GM12878 (cell line): ENCODE data around the gene CCDC91. TPM values are rescaled to one million over a fixed set of nuclear protein-coding genes. Genes with fewer than 3 reads are reported as not detected.

Experiments
- ATAC-seq: fragments of 200-7000 bp; cut with Tn5 transposase; 3 replicates; pipeline ENCODE4 v1.9.1; 2020; ENCODE audit warnings: mild to moderate bottlenecking, moderate library complexity
- BruUV-seq: library from RNA; stranded (reverse); fragments of 400-500 nt; replicated peaks from 2 replicates; lab custom pipeline; 2021; lab: Mats Ljungman, UMichigan
- CTCF ChIA-PET: fragments of 300-600 bp; sonication (Branson Sonifier 250); formaldehyde crosslinking; extraction: SDS; loops from one replicate; lab custom pipeline; 2021; ENCODE audit warnings: inconsistent platforms; lab: Yijun Ruan, JAX
- POLR2A ChIA-PET: fragments of 350-600 bp; formaldehyde crosslinking; extraction: SDS; loops from one replicate; lab custom pipeline; 2021; ENCODE audit warnings: inconsistent platforms; lab: Charles Lee
- RAD21 ChIA-PET: fragments of 300-600 bp; sonication (Branson Sonifier 250); formaldehyde crosslinking; loops from one replicate; lab custom pipeline; 2023; ENCODE audit warnings: antibody characterized with exemption; ENCODE audit not compliant: unreplicated experiment; lab: Charles Lee
- SMC1A ChIA-PET: fragments of 300-600 bp; sonication (Branson Sonifier 250); formaldehyde crosslinking; loops from one replicate; lab custom pipeline; 2023; ENCODE audit not compliant: unreplicated experiment, uncharacterized antibody; lab: Charles Lee
- DNase-seq: peaks from one replicate; pipeline ENCODE4 v3.0.0-alpha.2; 2011; ENCODE audit warnings: low read depth, low spot score
- FAIRE-seq: peaks from 3 replicates; lab custom pipeline; 2011; peaks lifted over from hg19 to GRCh38; lab: Jason Lieb, UNC
- H2AFZ ChIP-seq: 2 replicates; pipeline ENCODE4 v1.6.0; 2011; ENCODE audit warnings: low read depth, low read length, control low read depth; ENCODE audit not compliant: control insufficient read depth
- H3K27ac ChIP-seq: 2 replicates; pipeline ENCODE4 v1.5.1; 2011; ENCODE audit warnings: control low read depth; ENCODE audit not compliant: control insufficient read depth, insufficient read depth
- H3K27me3 ChIP-seq, 2 experiments: replicated peaks in 1 of 2; 2 replicates each; pipeline versions ENCODE4 v1.6.0 to v1.6.1; 2011; ENCODE audit warnings: low read length in 1 of 2; ENCODE audit not compliant: control insufficient read depth in 2 of 2, insufficient read depth in 2 of 2
- H3K36me3 ChIP-seq, 2 experiments: 2 replicates each; pipeline ENCODE4 v1.5.1; 2011; ENCODE audit warnings: low read length in 1 of 2; ENCODE audit not compliant: control insufficient read depth in 2 of 2, insufficient read depth in 2 of 2
- H3K4me1 ChIP-seq: 2 replicates; pipeline ENCODE4 v1.6.1; 2011; ENCODE audit warnings: mild to moderate bottlenecking, low read length, moderate library complexity, mixed read lengths; ENCODE audit not compliant: control insufficient read depth, insufficient read depth
- H3K4me2 ChIP-seq: 2 replicates; pipeline ENCODE4 v1.6.0; 2011; ENCODE audit warnings: control low read depth; ENCODE audit not compliant: control insufficient read depth, insufficient read depth
- H3K4me3 ChIP-seq: fragments of 200-600 bp; sonication (generic); 2 replicates; pipeline ENCODE4 v1.5.1; 2016
- H3K79me2 ChIP-seq: 2 replicates; pipeline ENCODE4 v1.6.0; 2011; ENCODE audit warnings: low read length; ENCODE audit not compliant: control insufficient read depth, insufficient read depth
- H3K9ac ChIP-seq: 2 replicates; pipeline ENCODE4 v1.8.0; 2011; ENCODE audit warnings: low read length, control low read depth, mixed read lengths; ENCODE audit not compliant: control insufficient read depth, insufficient read depth
- H3K9me3 ChIP-seq: replicated peaks from 3 replicates; pipeline ENCODE4 v1.5.1; 2011; ENCODE audit warnings: mild to moderate bottlenecking, low read length; ENCODE audit not compliant: control insufficient read depth, insufficient read depth
- H4K20me1 ChIP-seq: 2 replicates; pipeline ENCODE4 v1.6.0; 2011; ENCODE audit not compliant: control insufficient read depth, insufficient read depth
- BCL11A ChIP-seq: IDR thresholded peaks from 2 replicates; pipeline ENCODE4 v1.6.1; 2011; ENCODE audit warnings: low read depth, low read length
- BRCA1 ChIP-seq: IDR thresholded peaks from 2 replicates; pipeline ENCODE4 v1.6.1; 2011; ENCODE audit warnings: low read depth, low read length, improper control_type of control experiment
- CBFB ChIP-seq: IDR thresholded peaks from 2 replicates; pipeline ENCODE4 v1.6.1; 2016; ENCODE audit warnings: antibody characterized with exemption, low read depth
- CBX3 ChIP-seq: fragments of 200-600 bp; sonication (generic); IDR thresholded peaks from 2 replicates; pipeline ENCODE4 v1.6.1; 2016; ENCODE audit warnings: low read depth, borderline replicate concordance
- CHD4 ChIP-seq: fragments of 200-600 bp; sonication (generic); IDR thresholded peaks from 2 replicates; pipeline ENCODE4 v1.6.1; 2016; ENCODE audit warnings: mild to moderate bottlenecking
- EZH2 ChIP-seq: IDR thresholded peaks from 2 replicates; pipeline ENCODE4 v1.6.1; 2012; ENCODE audit warnings: low read depth, mild to moderate bottlenecking, control low read depth, inconsistent platforms, low read length, borderline replicate concordance; ENCODE audit not compliant: control insufficient read depth
- FOS ChIP-seq: IDR thresholded peaks from 3 replicates; pipeline ENCODE4 v1.6.1; 2011; ENCODE audit warnings: borderline replicate concordance; ENCODE audit not compliant: insufficient read length; ENCODE audit errors: extremely low read depth
- HDAC6 ChIP-seq: fragments of 200-600 bp; sonication (generic); IDR thresholded peaks from one replicate; pipeline ENCODE4 v1.8.0; 2017; ENCODE audit warnings: antibody characterized with exemption; ENCODE audit not compliant: unreplicated experiment
- KDM1A ChIP-seq: fragments of 200-600 bp; sonication (generic); IDR thresholded peaks from 2 replicates; pipeline ENCODE4 v1.6.1; 2016; ENCODE audit warnings: borderline replicate concordance
- NBN ChIP-seq: fragments of 450-650 bp; IDR thresholded peaks from 2 replicates; pipeline ENCODE4 v1.6.1; 2016
- NFYB ChIP-seq: IDR thresholded peaks from 2 replicates; pipeline ENCODE4 v1.6.1; 2011; ENCODE audit warnings: low read depth, mild to moderate bottlenecking, low read length, improper control_type of control experiment, moderate library complexity; ENCODE audit not compliant: insufficient read depth
- PAX8 ChIP-seq: fragments of 450-650 bp; IDR thresholded peaks from 2 replicates; pipeline ENCODE4 v1.6.1; 2017; ENCODE audit warnings: mild to moderate bottlenecking, moderate library complexity
- RAD51 ChIP-seq: fragments of 450-650 bp; IDR thresholded peaks from 2 replicates; pipeline ENCODE4 v1.6.1; 2016; ENCODE audit warnings: moderate library complexity, mild to moderate bottlenecking, inconsistent platforms
- TAF1 ChIP-seq: IDR thresholded peaks from 2 replicates; pipeline ENCODE4 v1.6.1; 2011; ENCODE audit warnings: mild to moderate bottlenecking, low read depth, low read length, borderline replicate concordance
- ZBED1 ChIP-seq: IDR thresholded peaks from 2 replicates; pipeline ENCODE4 v1.6.1; 2016; ENCODE audit warnings: borderline replicate concordance
- ZBTB4 ChIP-seq: fragments of 450-650 bp; formaldehyde crosslinking; IDR thresholded peaks from 2 replicates; pipeline ENCODE4 v1.4.0; 2022; ENCODE audit warnings: mild to moderate bottlenecking, moderate library complexity
- WGBS: methylation state at CpG from one replicate; pipeline ENCODE4 v1.1.6; 2016; ENCODE audit warnings: low lambda C conversion rate; ENCODE audit not compliant: insufficient replicate concordance, insufficient coverage; ENCODE audit errors: missing lambda C conversion rate; 5-methylcytosine and 5-hydroxymethylcytosine counted together
- in situ Hi-C: fragments of 300-500 bp; cut with MboI; formaldehyde crosslinking; loops from 9 replicates; pipeline ENCODE4 v1.14.3; 2018; ENCODE audit warnings: mixed read lengths
- intact Hi-C: fragments of 100-400 bp; cut with micrococcal nuclease; formaldehyde crosslinking; loops from one replicate; pipeline ENCODE4 v1.14.2; 2022; ENCODE audit not compliant: unreplicated experiment
- polyA plus RNA-seq, 11 experiments: library from polyadenylated mRNA; depleted of rRNA in 4 of 11; unstranded in 6 of 11; stranded (reverse) in 5 of 11; fragments of >200 nt; fragmentation: Nextera tagmentation in 4 of 11; fragmentation: Illumina TruSeq in 1 of 11; extraction: Ambion mirVana in 4 of 11; extraction: Trizol in 1 of 11; gene quantifications; 1 replicate in 1 of 11; 2 replicates in 10 of 11; pipeline versions ENCODE4 v1.2.1 to v1.2.3, GENCODE V29; 2011 to 2016; ENCODE audit warnings: inconsistent platforms in 2 of 11, missing spikeins in 2 of 11, low read depth in 1 of 11
- total RNA-seq, 4 experiments: library from RNA; depleted of rRNA in 3 of 4; stranded (reverse); fragments of >200 nt in 3 of 4; fragmentation: Illumina TruSeq in 1 of 4; extraction: Trizol in 1 of 4; gene quantifications; 2 replicates each; pipeline versions ENCODE4 v1.2.1 to v1.2.3, GENCODE V29; 2013 to 2021

CCDC91 gene
- total and polyA plus RNA-seq, 10 of the 15 experiments (the other 5 are each of a cell fraction or from before 2014, with no cell fraction given) = 6.1 to 24.9 (median 16.5) TPM

DNA sequence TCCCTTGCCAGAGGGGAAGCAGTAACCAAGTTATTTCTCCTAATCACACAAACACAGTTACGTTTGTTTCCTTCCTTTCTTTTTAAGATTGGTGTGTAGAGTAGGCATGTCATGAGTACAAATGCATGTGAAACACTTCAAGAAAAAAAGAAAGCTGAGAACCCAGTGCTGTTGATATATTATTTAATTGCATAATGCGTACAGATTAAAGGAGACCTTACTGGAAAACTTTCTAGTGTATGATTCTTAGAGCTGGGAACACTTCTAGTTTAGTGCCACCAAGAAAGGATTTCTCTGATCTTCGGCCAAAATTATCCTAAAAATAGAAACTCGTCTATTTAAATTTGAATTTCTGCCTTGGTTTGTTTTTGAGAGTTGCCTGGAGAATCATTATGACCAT, 365.5 kb downstream of the CCDC91 start:
- ChIA-PET CTCF (no interaction called here), RAD21 (no interaction called here), POLR2A (no interaction called here), SMC1A (interaction anchor here (1.2 to 1.3 kb wide), 2 partner anchors 13 to 96 kb away, joined by 3 to 4 read pairs; no protein-coding TSS in a partner anchor)
- no peak for DNase-seq
- TF ChIP-seq ZBTB4 (CRISPR knock-in tag) (no peak), ZBED1 (no peak)
- no peak overlapping the region for H3K9ac ChIP-seq
- H2AFZ ChIP-seq = no peak overlapping the region
- no peak for FAIRE-seq
- WGBS = 95% methylated on average over 4 of the region's 4 CpGs
- in situ Hi-C loops (no loop called here), intact Hi-C loops (no loop called here)
- ATAC-seq = no peak
- H3K79me2 ChIP-seq = no peaks in the 10 kb centered on the region
- H3K9me3 ChIP-seq = no peaks in the 10 kb centered on the region
- no peaks in the 10 kb centered on the region for H3K4me1 ChIP-seq
- BruUV-seq = no TSS peak
- no peak overlapping the region for H3K27ac ChIP-seq
- H3K36me3 ChIP-seq = no peaks in the 10 kb centered on the region
- H3K27me3 ChIP-seq = no peaks in the 10 kb centered on the region
- H3K4me2 ChIP-seq = no peak overlapping the region
- no peaks in the 10 kb centered on the region for H4K20me1 ChIP-seq
- H3K4me3 ChIP-seq = no peak overlapping the region

- Histone ChIP-seq H3K27ac (no peak overlapping the region), H3K9ac (no peak overlapping the region), H3K36me3 (no peaks in the 10 kb centered on the region), H2AFZ (no peak overlapping the region), H3K4me2 (no peak overlapping the region), H3K4me1 (no peaks in the 10 kb centered on the region), H3K9me3 (no peaks in the 10 kb centered on the region), H3K4me3 (no peak overlapping the region), H3K27me3 (no peaks in the 10 kb centered on the region), H3K79me2 (no peaks in the 10 kb centered on the region), H4K20me1 (no peaks in the 10 kb centered on the region)
- ChIA-PET POLR2A (no interaction called here), RAD21 (interaction anchor here (0.5 kb wide), 1 partner anchor 167 kb away, joined by 3 read pairs; no protein-coding TSS in a partner anchor), CTCF (interaction anchor here (1.2 kb wide), 1 partner anchor 12 kb away, joined by 4 read pairs; no protein-coding TSS in a partner anchor), SMC1A (interaction anchor here (0.7 kb wide), 1 partner anchor 14 kb away, joined by 3 read pairs; no protein-coding TSS in a partner anchor)
- no TSS peak for BruUV-seq
- intact Hi-C loops = no loop called here
- 100% methylated on average over 1 of the region's 1 CpG for WGBS
- DNase-seq (no peak), ATAC-seq (no peak), FAIRE-seq (no peak)
- in situ Hi-C loops = no loop called here
- TF ChIP-seq TAF1 = no peak
- no peak for TF ChIP-seq HDAC6
- no peak for TF ChIP-seq NFYB
- TF ChIP-seq CBX3 = no peak
- no peak for TF ChIP-seq RAD51
- TF ChIP-seq KDM1A = no peak
- TF ChIP-seq NBN = no peak
- no peak for TF ChIP-seq PAX8
- no peak for TF ChIP-seq CBFB
- TF ChIP-seq EZH2 = no peak
- no peak for TF ChIP-seq BRCA1
- TF ChIP-seq FOS = no peak
- TF ChIP-seq CHD4 = no peak
- no peak for TF ChIP-seq BCL11A
Observed at GRCh38 chr12:28558250-28558649, 368.0 kb downstream of the CCDC91 start.
